CD14-positive monocyte (primary cell): ENCODE data around the gene PTPRN2. TPM values are rescaled to one million over a fixed set of nuclear protein-coding genes. Genes with fewer than 3 reads are reported as not detected.
A peak's percentile ranks its signal among the peaks of the same experiment; 100 is the strongest.

Experiments used
- DNase-seq, 3 donors: peaks; one replicate each; pipeline ENCODE4 v3.0.0-alpha.2; 2011 to 2022
- H2AFZ ChIP-seq: 2 replicates; pipeline ENCODE4 v1.6.0; 2012; ENCODE audit warnings: mild to moderate bottlenecking, low read depth, low read length, inconsistent platforms; ENCODE audit not compliant: insufficient read depth, poor library complexity, severe bottlenecking
- H3K27ac ChIP-seq, 2 donors: 1 replicate in 1 of 2; 2 replicates in 1 of 2; pipeline ENCODE4 v1.5.1; 2012 to 2013; ENCODE audit warnings: low read length in 2 of 2, control low read depth in 1 of 2, inconsistent platforms in 1 of 2, low read depth in 1 of 2, mild to moderate bottlenecking in 1 of 2
- H3K27me3 ChIP-seq, 2 donors: one replicate each; pipeline versions ENCODE4 v1.6.0 to v1.6.1; 2011 to 2013; ENCODE audit warnings: low read length in 2 of 2; ENCODE audit not compliant: control insufficient read depth in 2 of 2, insufficient read depth in 2 of 2
- H3K36me3 ChIP-seq, 2 donors: replicated peaks in 1 of 2; 1 replicate in 1 of 2; 2 replicates in 1 of 2; pipeline versions ENCODE4 v1.5.1 to v1.6.1; 2012 to 2013; ENCODE audit warnings: low read length in 2 of 2, control low read depth in 1 of 2, inconsistent platforms in 1 of 2, mild to moderate bottlenecking in 1 of 2; ENCODE audit not compliant: insufficient read depth in 2 of 2, control insufficient read depth in 1 of 2
- H3K4me1 ChIP-seq, 2 donors: 1 replicate in 1 of 2; 2 replicates in 1 of 2; pipeline versions ENCODE4 v1.5.1 to v1.6.1; 2012 to 2013; ENCODE audit warnings: low read length in 2 of 2, control low read depth in 1 of 2, inconsistent platforms in 1 of 2, mild to moderate bottlenecking in 1 of 2, moderate library complexity in 1 of 2; ENCODE audit not compliant: insufficient read depth in 2 of 2, control insufficient read depth in 1 of 2
- H3K4me2 ChIP-seq: replicated peaks from 2 replicates; pipeline ENCODE3; 2012; ENCODE audit warnings: low read length, moderate library complexity, mild to moderate bottlenecking; ENCODE audit not compliant: poor library complexity, severe bottlenecking; ENCODE audit errors: extremely low read depth
- H3K4me3 ChIP-seq, 3 experiments: fragments of 200-600 bp in 1 of 3; sonication (generic) in 1 of 3; replicated peaks in 1 of 3; 1 replicate in 2 of 3; 2 replicates in 1 of 3; pipeline ENCODE4 v1.5.1; 2011 to 2013; ENCODE audit warnings: low read length in 3 of 3, mild to moderate bottlenecking in 3 of 3, control low read depth in 2 of 3, low read depth in 2 of 3, inconsistent platforms in 1 of 3, moderate library complexity in 1 of 3
- H3K79me2 ChIP-seq: 2 replicates; pipeline ENCODE4 v1.6.0; 2012; ENCODE audit warnings: mild to moderate bottlenecking, control low read depth, inconsistent platforms, low read length, moderate library complexity; ENCODE audit not compliant: insufficient read depth
- H3K9ac ChIP-seq: 2 replicates; pipeline ENCODE4 v1.6.0; 2017; ENCODE audit warnings: low read length, mild to moderate bottlenecking; ENCODE audit not compliant: insufficient read depth, poor library complexity, severe bottlenecking
- H3K9me3 ChIP-seq, 2 donors: replicated peaks in 1 of 2; 1 replicate in 1 of 2; 2 replicates in 1 of 2; pipeline versions ENCODE4 v1.5.1 to v1.6.1; 2012 to 2013; ENCODE audit warnings: low read length in 2 of 2, control low read depth in 1 of 2; ENCODE audit not compliant: control insufficient read depth in 1 of 2, insufficient read depth in 1 of 2
- H4K20me1 ChIP-seq: 2 replicates; pipeline ENCODE4 v1.6.0; 2012; ENCODE audit warnings: mild to moderate bottlenecking, low read length, control low read depth, moderate library complexity; ENCODE audit not compliant: insufficient read depth
- H3K27ac Mint-ChIP-seq, 7 donors: one replicate each; pipeline ENCODE4 v1.8.0; 2020; ENCODE audit warnings: mild to moderate bottlenecking in 7 of 7, mixed read lengths in 7 of 7, moderate library complexity in 6 of 7, inconsistent platforms in 2 of 7
- H3K27me3 Mint-ChIP-seq, 3 donors: one replicate each; pipeline ENCODE4 v1.8.0; 2021 to 2022; ENCODE audit warnings: low read depth in 3 of 3, mild to moderate bottlenecking in 3 of 3, mixed read lengths in 3 of 3, moderate library complexity in 3 of 3, inconsistent platforms in 1 of 3
- H3K36me3 Mint-ChIP-seq, 2 donors: one replicate each; pipeline ENCODE4 v1.8.0; 2020; ENCODE audit warnings: mixed read lengths in 2 of 2, inconsistent platforms in 1 of 2, mild to moderate bottlenecking in 1 of 2
- H3K4me1 Mint-ChIP-seq: one replicate; pipeline ENCODE4 v1.8.0; 2020; ENCODE audit warnings: mild to moderate bottlenecking, mixed read lengths
- H3K4me3 Mint-ChIP-seq, 2 donors: one replicate each; pipeline ENCODE4 v1.8.0; 2020; ENCODE audit warnings: mild to moderate bottlenecking in 2 of 2, mixed read lengths in 2 of 2, moderate library complexity in 1 of 2
- H3K9me3 Mint-ChIP-seq, 7 donors: one replicate each; pipeline ENCODE4 v1.8.0; 2020 to 2022; ENCODE audit warnings: mixed read lengths in 7 of 7, mild to moderate bottlenecking in 6 of 7, moderate library complexity in 6 of 7, inconsistent platforms in 2 of 7
- CTCF ChIP-seq: fragments of 200-600 bp; IDR thresholded peaks from one replicate; pipeline ENCODE4 v1.8.0; 2022; ENCODE audit warnings: antibody characterized with exemption, mild to moderate bottlenecking
- WGBS: methylation state at CpG from one replicate; pipeline ENCODE4 v1.1.5; 2013; ENCODE audit warnings: missing lambda C conversion rate; ENCODE audit not compliant: insufficient coverage; 5-methylcytosine and 5-hydroxymethylcytosine counted together
- intact Hi-C, 2 donors: fragments of 100-400 bp; cut with micrococcal nuclease; formaldehyde crosslinking; loops; one replicate each; pipeline versions ENCODE4 v1.15.0 to v1.15.1; 2023
- polyA plus RNA-seq, 3 donors: library from polyadenylated mRNA; depleted of rRNA in 1 of 3; unstranded in 2 of 3; stranded (reverse) in 1 of 3; fragments of 300-500 nt in 2 of 3; fragments of >200 nt in 1 of 3; fragmentation: Illumina TruSeq in 2 of 3; gene quantifications; 1 replicate in 2 of 3; 2 replicates in 1 of 3; pipeline ENCODE4 v1.2.3, GENCODE V29; 2012 to 2021

PTPRN2 gene
- polyA plus RNA-seq, 3 donors, result 0.25 to 1.4 (median 0.97) TPM

GRCh38 chr7:158519633-158520174 lies 67.9 kb downstream of the PTPRN2 start:
- TF ChIP-seq CTCF, result no peak
- Histone ChIP-seq H3K9me3 (peaks cover 10 to 20% of the 10 kb centered on the region in 2 donors), H3K4me1 (no peaks in the 10 kb centered on the region), H3K27me3 (no peaks in the 10 kb centered on the region), H3K4me3 (no peak overlapping the region), H2AFZ (no peak overlapping the region), H3K27ac (no peak overlapping the region), H3K4me2 (no peak overlapping the region), H3K36me3 (no peaks in the 10 kb centered on the region), H4K20me1 (no peaks in the 10 kb centered on the region), H3K9ac (no peak overlapping the region), H3K79me2 (no peaks in the 10 kb centered on the region)
- DNase-seq, result peak in 1 of 3 donors; percentile 11
- intact Hi-C loops, result no loop called here
- H3K27ac Mint-ChIP-seq, result no peak overlapping the region
- peaks cover 8 to 19% (median 12%) of the 10 kb centered on the region in 7 donors for H3K9me3 Mint-ChIP-seq
- no peaks in the 10 kb centered on the region for H3K4me1 Mint-ChIP-seq
- H3K27me3 Mint-ChIP-seq, result peaks cover under 1 to 7% (median 3%) of the 10 kb centered on the region in 3 donors
- WGBS, result 60% methylated on average over 4 of the region's 4 CpGs
- H3K4me3 Mint-ChIP-seq, result no peak overlapping the region
- no peaks in the 10 kb centered on the region for H3K36me3 Mint-ChIP-seq

- no peaks in the 10 kb centered on the region for H3K36me3 ChIP-seq
- H3K4me3 ChIP-seq, result no peak overlapping the region
- Mint-ChIP-seq H3K36me3 (no peaks in the 10 kb centered on the region), H3K4me1 (no peaks in the 10 kb centered on the region), H3K27ac (no peak overlapping the region), H3K27me3 (peaks cover 2 to 7% (median 3%) of the 10 kb centered on the region in 3 donors), H3K4me3 (no peak overlapping the region), H3K9me3 (peaks cover 8 to 19% (median 12%) of the 10 kb centered on the region in 7 donors)
- H3K9ac ChIP-seq, result no peak overlapping the region
- no peak overlapping the region for H3K27ac ChIP-seq
- no peaks in the 10 kb centered on the region for H3K79me2 ChIP-seq
- H4K20me1 ChIP-seq, result no peaks in the 10 kb centered on the region
- no peak overlapping the region for H2AFZ ChIP-seq
- H3K4me1 ChIP-seq, result no peaks in the 10 kb centered on the region
- no peak overlapping the region for H3K4me2 ChIP-seq
- H3K9me3 ChIP-seq, result peaks cover 10 to 20% of the 10 kb centered on the region in 2 donors
- no peaks in the 10 kb centered on the region for H3K27me3 ChIP-seq
- WGBS, result 100% methylated on average over 1 of the region's 7 CpGs
- TF ChIP-seq CTCF, result no peak
- intact Hi-C loops, result no loop called here
- no peak for DNase-seq
Observed at GRCh38 chr7:158518980-158519632, 68.5 kb downstream of the PTPRN2 start.
